SK-N-SH (cell line): ENCODE measurements around the gene LMOD2. TPM values are rescaled to one million over a fixed set of nuclear protein-coding genes. Genes with fewer than 3 reads are reported as not detected.

Experiments
- CTCF ChIA-PET: fragments of 300-600, 350-600 bp; formaldehyde crosslinking; extraction: SDS; loops from one replicate; lab custom pipeline; 2021; lab: Yijun Ruan, JAX
- POLR2A ChIA-PET: fragments of 350-600 bp; sonication (Branson Sonifier 250); formaldehyde crosslinking; extraction: SDS; loops from one replicate; lab custom pipeline; 2020; ENCODE audit warnings: antibody characterized with exemption, inconsistent platforms; lab: Yijun Ruan, JAX
- DNase-seq: peaks from one replicate; pipeline ENCODE4 v3.0.0; 2012
- H2AFZ ChIP-seq: fragments of 200-600 bp; sonication (generic); 2 replicates; pipeline ENCODE4 v1.8.1; 2016; ENCODE audit warnings: antibody characterized with exemption, mild to moderate bottlenecking, low read depth
- H3F3A ChIP-seq: fragments of 200-600 bp; sonication (generic); replicated peaks from 2 replicates; pipeline ENCODE3; 2016; ENCODE audit warnings: antibody characterized with exemption, mild to moderate bottlenecking; ENCODE audit not compliant: insufficient read depth
- H3K27ac ChIP-seq, 2 experiments: fragments of 200-500 bp in 1 of 2; fragments of 200-600 bp in 1 of 2; sonication (Bioruptor generic) in 1 of 2; sonication (generic), shearing (Covaris generic) in 1 of 2; 2 replicates each; pipeline versions ENCODE4 v1.5.1 to v1.6.1; 2014 to 2016; ENCODE audit warnings: low read depth in 2 of 2, inconsistent platforms in 1 of 2, low read length in 1 of 2, mild to moderate bottlenecking in 1 of 2, mixed read lengths in 1 of 2
- H3K27me3 ChIP-seq: fragments of 200-600 bp; sonication (generic), shearing (Covaris generic); 2 replicates; pipeline ENCODE4 v1.6.1; 2016; ENCODE audit warnings: mixed run types; ENCODE audit not compliant: insufficient read depth
- H3K36me3 ChIP-seq, 2 experiments: fragments of 200-500 bp in 1 of 2; fragments of 200-600 bp in 1 of 2; sonication (Bioruptor generic) in 1 of 2; sonication (generic) in 1 of 2; replicated peaks in 1 of 2; 2 replicates each; pipeline versions ENCODE3 to v1.5.1; 2014 to 2016; ENCODE audit warnings: low read length in 1 of 2, mild to moderate bottlenecking in 1 of 2; ENCODE audit not compliant: insufficient read depth in 2 of 2, control insufficient read depth in 1 of 2
- H3K4me1 ChIP-seq, 2 experiments: fragments of 200-500 bp in 1 of 2; fragments of 200-600 bp in 1 of 2; sonication (Bioruptor generic) in 1 of 2; sonication (generic), shearing (Covaris generic) in 1 of 2; 2 replicates each; pipeline versions ENCODE4 v1.5.1 to v1.6.1; 2014 to 2016; ENCODE audit warnings: low read depth in 1 of 2, low read length in 1 of 2, mixed run types in 1 of 2; ENCODE audit not compliant: insufficient read depth in 2 of 2, control insufficient read depth in 1 of 2
- H3K4me2 ChIP-seq: fragments of 200-600 bp; sonication (generic), shearing (Covaris generic); 2 replicates; pipeline ENCODE4 v1.6.1; 2017; ENCODE audit warnings: mixed run types
- H3K4me3 ChIP-seq, 2 experiments: fragments of 200-500 bp in 1 of 2; fragments of 200-600 bp in 1 of 2; sonication (Bioruptor generic) in 1 of 2; sonication (generic), shearing (Covaris generic) in 1 of 2; 2 replicates each; pipeline versions ENCODE4 v1.5.1 to v1.8.1; 2014 to 2016; ENCODE audit warnings: low read depth in 2 of 2, inconsistent platforms in 1 of 2, low read length in 1 of 2, mild to moderate bottlenecking in 1 of 2, mixed read lengths in 1 of 2, moderate library complexity in 1 of 2
- H3K79me2 ChIP-seq: fragments of 200-600 bp; sonication (generic); 2 replicates; pipeline ENCODE4 v1.8.1; 2017; ENCODE audit warnings: mild to moderate bottlenecking; ENCODE audit not compliant: insufficient read depth
- H3K9ac ChIP-seq: fragments of 200-600 bp; sonication (generic); 2 replicates; pipeline ENCODE4 v1.6.1; 2017; ENCODE audit warnings: mixed run types
- H3K9me2 ChIP-seq: fragments of 200-600 bp; sonication (generic); 2 replicates; pipeline ENCODE4 v1.6.1; 2017; ENCODE audit warnings: mixed run types
- H3K9me3 ChIP-seq: fragments of 200-600 bp; sonication (generic); 2 replicates; pipeline ENCODE4 v1.6.1; 2017; ENCODE audit warnings: mixed run types, mild to moderate bottlenecking, moderate library complexity
- H4K20me1 ChIP-seq: fragments of 200-600 bp; sonication (generic); 2 replicates; pipeline ENCODE4 v1.6.1; 2017; ENCODE audit warnings: mild to moderate bottlenecking, mixed run types; ENCODE audit not compliant: insufficient read depth
- CHD2 ChIP-seq: fragments of 150-350 bp; IDR thresholded peaks from 2 replicates; pipeline ENCODE4 v1.6.1; 2018; ENCODE audit warnings: low read length; ENCODE audit not compliant: partially characterized antibody
- ELF1 ChIP-seq: IDR thresholded peaks from 2 replicates; pipeline ENCODE4 v1.4.0; 2012
- EZH2phosphoT487 ChIP-seq: fragments of 200-600 bp; sonication (generic); IDR thresholded peaks from 2 replicates; pipeline ENCODE4 v1.6.1; 2017; ENCODE audit warnings: low read depth, mixed run types, mild to moderate bottlenecking, antibody characterized with exemption, moderate library complexity, borderline replicate concordance
- FOXM1 ChIP-seq: IDR thresholded peaks from 2 replicates; pipeline ENCODE4 v1.4.0; 2012; ENCODE audit warnings: low read depth, mild to moderate bottlenecking
- GABPA ChIP-seq: IDR thresholded peaks from 2 replicates; pipeline ENCODE4 v1.4.0; 2012; ENCODE audit warnings: low read depth, mild to moderate bottlenecking
- GATA2 ChIP-seq: sonication (generic); formaldehyde crosslinking; IDR thresholded peaks from 2 replicates; pipeline ENCODE4 v1.5.0; 2020; ENCODE audit warnings: mild to moderate bottlenecking, missing genetic modification reagents
- MXI1 ChIP-seq: IDR thresholded peaks from 2 replicates; pipeline ENCODE4 v1.6.1; 2012; ENCODE audit warnings: mild to moderate bottlenecking, low read depth, low read length, improper control_type of control experiment
- POLR2AphosphoS5 ChIP-seq: IDR thresholded peaks from 2 replicates; pipeline ENCODE4 v1.6.1; 2012; ENCODE audit warnings: low read depth, low read length
- RAD21 ChIP-seq: IDR thresholded peaks from 2 replicates; pipeline ENCODE4 v1.6.1; 2012; ENCODE audit warnings: mild to moderate bottlenecking, low read length
- RFX5 ChIP-seq: IDR thresholded peaks from 2 replicates; pipeline ENCODE4 v1.6.1; 2012; ENCODE audit warnings: mild to moderate bottlenecking, improper control_type of control experiment, low read length
- RXRA ChIP-seq: IDR thresholded peaks from 2 replicates; pipeline ENCODE4 v1.4.0; 2012; ENCODE audit warnings: low read depth, mild to moderate bottlenecking, borderline replicate concordance
- SMC3 ChIP-seq: IDR thresholded peaks from 2 replicates; pipeline ENCODE4 v1.6.1; 2012; ENCODE audit warnings: low read depth, low read length, improper control_type of control experiment
- TAF1 ChIP-seq: IDR thresholded peaks from 2 replicates; pipeline ENCODE4 v1.6.1; 2012; ENCODE audit warnings: low read depth, mild to moderate bottlenecking, low read length, moderate library complexity, borderline replicate concordance
- TCF12 ChIP-seq: IDR thresholded peaks from 2 replicates; pipeline ENCODE4 v1.4.0; 2012
- TEAD4 ChIP-seq: IDR thresholded peaks from 2 replicates; pipeline ENCODE4 v1.4.0; 2012; ENCODE audit warnings: mild to moderate bottlenecking, borderline replicate concordance; ENCODE audit not compliant: insufficient read depth
- WGBS: methylation state at CpG from one replicate; pipeline ENCODE4 v1.1.6; 2017; ENCODE audit warnings: low lambda C conversion rate; 5-methylcytosine and 5-hydroxymethylcytosine counted together
- polyA plus RNA-seq, 3 experiments: library from polyadenylated mRNA; depleted of rRNA; stranded (reverse); fragments of >200 nt; gene quantifications; 2 replicates each; pipeline ENCODE4 v1.2.3, GENCODE V29; 2012
- TF ChIP-seq, protein P1 (sequence below): fragments of 150-350 bp; IDR thresholded peaks from 2 replicates; pipeline ENCODE4 v1.6.1; 2016; ENCODE audit warnings: mild to moderate bottlenecking, low read depth, low read length
- TF ChIP-seq, protein P2 (sequence below): fragments of 200-600 bp; sonication (generic); IDR thresholded peaks from 2 replicates; pipeline ENCODE4 v1.6.1; 2017; ENCODE audit warnings: antibody characterized with exemption, mild to moderate bottlenecking, moderate library complexity
- TF ChIP-seq, protein P3 (sequence below): IDR thresholded peaks from 2 replicates; pipeline ENCODE4 v1.4.0; 2012; ENCODE audit warnings: low read depth, borderline replicate concordance

Gene LMOD2
- polyA plus RNA-seq, 1 of the 3 experiments (the other 2 are of a cell fraction): not detected

DNA sequence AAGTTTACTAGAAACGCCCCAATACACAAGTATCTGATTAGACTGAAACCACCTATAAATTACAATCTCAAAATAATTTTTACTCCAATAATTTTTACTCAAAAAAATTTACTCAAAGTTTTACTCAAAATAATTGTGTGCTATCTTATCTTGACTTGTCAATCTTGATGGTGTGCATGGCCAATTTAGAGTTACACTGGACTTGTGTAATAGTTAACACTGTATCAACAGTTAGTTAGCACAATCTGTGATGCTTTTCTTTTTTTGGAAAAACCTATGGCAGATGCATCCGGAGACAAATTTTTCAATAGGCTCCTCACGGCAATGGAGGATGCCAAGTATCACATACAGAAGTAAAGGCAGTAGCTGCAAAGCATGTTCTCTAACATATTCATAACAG is 24.9 kb downstream of the LMOD2 start:
- WGBS: 83% methylated on average over 3 of the region's 3 CpGs
- ChIA-PET CTCF (interaction anchor here (0.7 to 4.2 kb wide), 9 partner anchors 13 to 192 kb away, joined by 3 to 29 read pairs (median 4); no protein-coding TSS in a partner anchor), POLR2A (no interaction called here)
- H3K4me1 ChIP-seq: peaks cover 2 to 11% of the 10 kb centered on the region in 2 experiments; a peak in 3 of 4 replicates
- no peak overlapping the region for H3K4me2 ChIP-seq
- H3K9ac ChIP-seq: no peak overlapping the region
- H3K9me2 ChIP-seq: no peaks in the 10 kb centered on the region
- no peaks in the 10 kb centered on the region for H4K20me1 ChIP-seq
- no peaks in the 10 kb centered on the region for H3K27me3 ChIP-seq
- H3K9me3 ChIP-seq: no peaks in the 10 kb centered on the region
- H3K79me2 ChIP-seq: no peaks in the 10 kb centered on the region
- H2AFZ ChIP-seq: no peak overlapping the region
- H3K4me3 ChIP-seq: no peak overlapping the region
- no peak for DNase-seq
- no peak overlapping the region; a peak in 1 of 4 replicates for H3K27ac ChIP-seq
- H3K36me3 ChIP-seq: peaks cover 68 to 81% of the 10 kb centered on the region in 2 experiments
- TF ChIP-seq GATA2 (CRISPR knock-in tag): peak; percentile 90
- no peak for TF ChIP-seq TEAD4
- peaks cover 10% of the 10 kb centered on the region for H3F3A ChIP-seq

DNA sequence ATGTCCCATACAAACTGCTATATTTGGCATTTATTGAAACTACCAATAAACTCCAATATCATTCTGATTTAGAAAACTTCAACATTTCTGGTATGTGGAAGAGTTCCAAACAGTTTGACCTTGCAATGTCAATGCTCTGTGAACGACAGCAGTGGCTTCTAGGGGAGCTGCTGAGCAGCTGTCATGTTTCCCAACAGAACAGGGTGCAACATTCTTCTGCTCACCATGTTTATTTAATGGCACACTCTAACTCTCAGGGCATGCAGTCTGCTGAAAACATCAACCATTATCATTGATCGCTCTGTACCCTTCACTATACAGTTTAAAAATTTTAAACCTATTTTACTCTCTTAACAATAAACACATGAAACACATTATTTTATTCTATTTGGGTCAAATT is 25.9 kb downstream of the LMOD2 start:
- Histone ChIP-seq H3K9me3 (no peaks in the 10 kb centered on the region), H3K4me1 (peaks cover 0 to 11% of the 10 kb centered on the region in 2 experiments; a peak in 2 of 4 replicates), H3K9me2 (no peaks in the 10 kb centered on the region), H2AFZ (no peak overlapping the region), H3F3A (peaks cover 10% of the 10 kb centered on the region), H4K20me1 (no peaks in the 10 kb centered on the region), H3K79me2 (no peaks in the 10 kb centered on the region), H3K36me3 (peaks cover 68 to 85% of the 10 kb centered on the region in 2 experiments), H3K4me3 (no peak overlapping the region), H3K4me2 (no peak overlapping the region), H3K27me3 (no peaks in the 10 kb centered on the region), H3K9ac (no peak overlapping the region), H3K27ac (no peak overlapping the region)
- no peak for DNase-seq
- 79% methylated on average over 2 of the region's 2 CpGs for WGBS
- ChIA-PET CTCF (interaction anchor here (0.7 to 4.2 kb wide), 21 partner anchors 9 to 193 kb away, joined by 3 to 29 read pairs (median 4); partner anchors contain the start of gene WASL), POLR2A (interaction anchor here (1.1 kb wide), 1 partner anchor 68 kb away, joined by 3 read pairs; the partner anchor contains the start of gene WASL)
- TF ChIP-seq ELF1: no peak
- no peak for TF ChIP-seq POLR2AphosphoS5

DNA sequence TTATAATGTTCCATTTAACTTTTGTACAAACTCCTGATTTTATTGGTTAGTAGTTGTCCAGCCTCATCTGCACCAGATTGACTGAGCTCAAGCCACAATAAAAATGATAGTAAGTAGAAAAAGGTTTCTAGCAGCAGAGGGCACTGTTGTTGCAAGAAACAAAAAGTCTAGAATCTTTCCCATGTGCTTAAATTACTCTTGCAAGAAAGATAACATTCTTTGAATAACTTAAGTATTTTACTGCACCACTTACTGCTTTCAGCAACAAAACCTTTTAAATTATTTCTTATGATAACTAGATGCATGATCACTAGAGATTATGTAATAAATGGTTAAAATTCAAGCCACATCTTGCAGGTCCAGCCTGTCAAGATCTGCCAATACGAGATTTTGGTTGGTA is 27.0 kb downstream of the LMOD2 start:
- Histone ChIP-seq H3K4me2 (no peak overlapping the region), H3K9me2 (no peaks in the 10 kb centered on the region), H3K27ac (peak overlapping the region in 1 of 2 experiments; percentile 43; a peak in 1 of 4 replicates), H3K4me3 (no peak overlapping the region), H3K79me2 (no peaks in the 10 kb centered on the region), H3K4me1 (peaks cover 0 to 11% of the 10 kb centered on the region in 2 experiments; a peak in 2 of 4 replicates), H3K27me3 (no peaks in the 10 kb centered on the region), H4K20me1 (no peaks in the 10 kb centered on the region), H2AFZ (no peak overlapping the region), H3K9me3 (no peaks in the 10 kb centered on the region), H3K9ac (no peak overlapping the region), H3K36me3 (peaks cover 70 to 90% of the 10 kb centered on the region in 2 experiments), H3F3A (peaks cover 10% of the 10 kb centered on the region)
- no peak for DNase-seq
- ChIA-PET CTCF (interaction anchor here (0.6 to 4.2 kb wide), 35 partner anchors 9 to 901 kb away, joined by 3 to 29 read pairs (median 4); partner anchors contain the start of genes NDUFA5 and WASL), POLR2A (no interaction called here)
- 87% methylated on average over 1 of the region's 1 CpG for WGBS
- TF ChIP-seq TAF1: no peak
- no peak for TF ChIP-seq GATA2 (CRISPR knock-in tag)
- 0 out of 2 replicates have a peak, but pooled peaks have one; percentile 18 for TF ChIP-seq RFX5
- no peak for TF ChIP-seq EZH2phosphoT487
- TF ChIP-seq, protein P1, sequence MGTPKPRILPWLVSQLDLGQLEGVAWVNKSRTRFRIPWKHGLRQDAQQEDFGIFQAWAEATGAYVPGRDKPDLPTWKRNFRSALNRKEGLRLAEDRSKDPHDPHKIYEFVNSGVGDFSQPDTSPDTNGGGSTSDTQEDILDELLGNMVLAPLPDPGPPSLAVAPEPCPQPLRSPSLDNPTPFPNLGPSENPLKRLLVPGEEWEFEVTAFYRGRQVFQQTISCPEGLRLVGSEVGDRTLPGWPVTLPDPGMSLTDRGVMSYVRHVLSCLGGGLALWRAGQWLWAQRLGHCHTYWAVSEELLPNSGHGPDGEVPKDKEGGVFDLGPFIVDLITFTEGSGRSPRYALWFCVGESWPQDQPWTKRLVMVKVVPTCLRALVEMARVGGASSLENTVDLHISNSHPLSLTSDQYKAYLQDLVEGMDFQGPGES: no peak
- TF ChIP-seq TCF12: no peak
- TF ChIP-seq RXRA: no peak
- TF ChIP-seq FOXM1: no peak
- no peak for TF ChIP-seq POLR2AphosphoS5
- TF ChIP-seq, protein P2, sequence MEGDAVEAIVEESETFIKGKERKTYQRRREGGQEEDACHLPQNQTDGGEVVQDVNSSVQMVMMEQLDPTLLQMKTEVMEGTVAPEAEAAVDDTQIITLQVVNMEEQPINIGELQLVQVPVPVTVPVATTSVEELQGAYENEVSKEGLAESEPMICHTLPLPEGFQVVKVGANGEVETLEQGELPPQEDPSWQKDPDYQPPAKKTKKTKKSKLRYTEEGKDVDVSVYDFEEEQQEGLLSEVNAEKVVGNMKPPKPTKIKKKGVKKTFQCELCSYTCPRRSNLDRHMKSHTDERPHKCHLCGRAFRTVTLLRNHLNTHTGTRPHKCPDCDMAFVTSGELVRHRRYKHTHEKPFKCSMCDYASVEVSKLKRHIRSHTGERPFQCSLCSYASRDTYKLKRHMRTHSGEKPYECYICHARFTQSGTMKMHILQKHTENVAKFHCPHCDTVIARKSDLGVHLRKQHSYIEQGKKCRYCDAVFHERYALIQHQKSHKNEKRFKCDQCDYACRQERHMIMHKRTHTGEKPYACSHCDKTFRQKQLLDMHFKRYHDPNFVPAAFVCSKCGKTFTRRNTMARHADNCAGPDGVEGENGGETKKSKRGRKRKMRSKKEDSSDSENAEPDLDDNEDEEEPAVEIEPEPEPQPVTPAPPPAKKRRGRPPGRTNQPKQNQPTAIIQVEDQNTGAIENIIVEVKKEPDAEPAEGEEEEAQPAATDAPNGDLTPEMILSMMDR: peak; percentile 82
- peak; percentile 58 for TF ChIP-seq SMC3
- peak; percentile 79 for TF ChIP-seq RAD21
- TF ChIP-seq MXI1: peak; percentile 43; the same call in 1 of the 2 replicates
- TF ChIP-seq, protein P3, sequence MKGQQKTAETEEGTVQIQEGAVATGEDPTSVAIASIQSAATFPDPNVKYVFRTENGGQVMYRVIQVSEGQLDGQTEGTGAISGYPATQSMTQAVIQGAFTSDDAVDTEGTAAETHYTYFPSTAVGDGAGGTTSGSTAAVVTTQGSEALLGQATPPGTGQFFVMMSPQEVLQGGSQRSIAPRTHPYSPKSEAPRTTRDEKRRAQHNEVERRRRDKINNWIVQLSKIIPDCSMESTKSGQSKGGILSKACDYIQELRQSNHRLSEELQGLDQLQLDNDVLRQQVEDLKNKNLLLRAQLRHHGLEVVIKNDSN: no peak
- peak; percentile 27 for TF ChIP-seq CHD2
- no peak for TF ChIP-seq GABPA
